ENCODE data around the gene WDCP. TPM values are rescaled to one million over a fixed set of nuclear protein-coding genes. Genes with fewer than 3 reads are reported as not detected.

WDCP gene
- polyA plus RNA-seq, 1 donor from 2014 or later, result 15.7 TPM

DNA sequence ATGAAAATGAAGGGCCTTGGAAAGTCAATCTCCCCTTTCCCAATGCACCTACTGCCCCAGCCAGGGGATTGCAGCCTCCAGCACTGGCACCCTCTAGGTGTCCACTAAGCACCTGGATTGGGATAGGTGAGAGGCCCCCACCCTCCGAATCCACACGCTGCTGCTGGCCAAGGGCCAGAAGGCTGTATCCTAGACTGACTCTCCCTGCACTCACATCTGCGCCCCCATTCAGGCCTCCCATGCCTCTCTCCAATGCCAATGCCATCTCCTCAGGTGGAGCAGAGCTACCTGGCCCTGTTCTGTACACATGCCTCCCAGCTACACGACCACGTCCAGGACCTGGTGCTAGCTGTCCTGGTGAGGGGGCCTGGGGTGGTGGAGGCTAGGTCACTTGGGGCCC lies 27.5 kb downstream of the WDCP start:
- no peaks in the 10 kb centered on the region for H3F3A ChIP-seq (ENCODE audit: insufficient read depth, low read length, poor library complexity, severe bottlenecking)
- H3K9ac ChIP-seq (ENCODE audit: low read length), result no peak overlapping the region
- H3K36me3 ChIP-seq (ENCODE audit: insufficient read depth, low read length), result no peaks in the 10 kb centered on the region
- no peak overlapping the region for H2AFZ ChIP-seq (ENCODE audit: low read depth, low read length)
- no peaks in the 10 kb centered on the region for H4K20me1 ChIP-seq (ENCODE audit: insufficient read depth)
- TF ChIP-seq, protein P1, sequence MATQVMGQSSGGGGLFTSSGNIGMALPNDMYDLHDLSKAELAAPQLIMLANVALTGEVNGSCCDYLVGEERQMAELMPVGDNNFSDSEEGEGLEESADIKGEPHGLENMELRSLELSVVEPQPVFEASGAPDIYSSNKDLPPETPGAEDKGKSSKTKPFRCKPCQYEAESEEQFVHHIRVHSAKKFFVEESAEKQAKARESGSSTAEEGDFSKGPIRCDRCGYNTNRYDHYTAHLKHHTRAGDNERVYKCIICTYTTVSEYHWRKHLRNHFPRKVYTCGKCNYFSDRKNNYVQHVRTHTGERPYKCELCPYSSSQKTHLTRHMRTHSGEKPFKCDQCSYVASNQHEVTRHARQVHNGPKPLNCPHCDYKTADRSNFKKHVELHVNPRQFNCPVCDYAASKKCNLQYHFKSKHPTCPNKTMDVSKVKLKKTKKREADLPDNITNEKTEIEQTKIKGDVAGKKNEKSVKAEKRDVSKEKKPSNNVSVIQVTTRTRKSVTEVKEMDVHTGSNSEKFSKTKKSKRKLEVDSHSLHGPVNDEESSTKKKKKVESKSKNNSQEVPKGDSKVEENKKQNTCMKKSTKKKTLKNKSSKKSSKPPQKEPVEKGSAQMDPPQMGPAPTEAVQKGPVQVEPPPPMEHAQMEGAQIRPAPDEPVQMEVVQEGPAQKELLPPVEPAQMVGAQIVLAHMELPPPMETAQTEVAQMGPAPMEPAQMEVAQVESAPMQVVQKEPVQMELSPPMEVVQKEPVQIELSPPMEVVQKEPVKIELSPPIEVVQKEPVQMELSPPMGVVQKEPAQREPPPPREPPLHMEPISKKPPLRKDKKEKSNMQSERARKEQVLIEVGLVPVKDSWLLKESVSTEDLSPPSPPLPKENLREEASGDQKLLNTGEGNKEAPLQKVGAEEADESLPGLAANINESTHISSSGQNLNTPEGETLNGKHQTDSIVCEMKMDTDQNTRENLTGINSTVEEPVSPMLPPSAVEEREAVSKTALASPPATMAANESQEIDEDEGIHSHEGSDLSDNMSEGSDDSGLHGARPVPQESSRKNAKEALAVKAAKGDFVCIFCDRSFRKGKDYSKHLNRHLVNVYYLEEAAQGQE (IDR thresholded peaks at IDR 0.05; ENCODE audit: borderline replicate concordance), result no peak
- TF ChIP-seq EP300 (conservative IDR thresholded peaks at IDR 0.05; ENCODE audit: poor library complexity, severe bottlenecking) (no peak), MXI1 (conservative IDR thresholded peaks at IDR 0.05; ENCODE audit: poor library complexity, severe bottlenecking) (no peak), SMC3 (conservative IDR thresholded peaks at IDR 0.05; ENCODE audit: poor library complexity) (no peak), RAD21 (conservative IDR thresholded peaks at IDR 0.05) (no peak), EZH2 (IDR thresholded peaks at IDR 0.05; ENCODE audit: borderline replicate concordance, insufficient read depth, low read length, poor library complexity, severe bottlenecking) (no peak), TAF1 (IDR thresholded peaks at IDR 0.05; ENCODE audit: low read depth) (no peak), POLR2AphosphoS5 (IDR thresholded peaks at IDR 0.05) (no peak)
- TF ChIP-seq, protein P2, sequence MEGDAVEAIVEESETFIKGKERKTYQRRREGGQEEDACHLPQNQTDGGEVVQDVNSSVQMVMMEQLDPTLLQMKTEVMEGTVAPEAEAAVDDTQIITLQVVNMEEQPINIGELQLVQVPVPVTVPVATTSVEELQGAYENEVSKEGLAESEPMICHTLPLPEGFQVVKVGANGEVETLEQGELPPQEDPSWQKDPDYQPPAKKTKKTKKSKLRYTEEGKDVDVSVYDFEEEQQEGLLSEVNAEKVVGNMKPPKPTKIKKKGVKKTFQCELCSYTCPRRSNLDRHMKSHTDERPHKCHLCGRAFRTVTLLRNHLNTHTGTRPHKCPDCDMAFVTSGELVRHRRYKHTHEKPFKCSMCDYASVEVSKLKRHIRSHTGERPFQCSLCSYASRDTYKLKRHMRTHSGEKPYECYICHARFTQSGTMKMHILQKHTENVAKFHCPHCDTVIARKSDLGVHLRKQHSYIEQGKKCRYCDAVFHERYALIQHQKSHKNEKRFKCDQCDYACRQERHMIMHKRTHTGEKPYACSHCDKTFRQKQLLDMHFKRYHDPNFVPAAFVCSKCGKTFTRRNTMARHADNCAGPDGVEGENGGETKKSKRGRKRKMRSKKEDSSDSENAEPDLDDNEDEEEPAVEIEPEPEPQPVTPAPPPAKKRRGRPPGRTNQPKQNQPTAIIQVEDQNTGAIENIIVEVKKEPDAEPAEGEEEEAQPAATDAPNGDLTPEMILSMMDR (IDR thresholded peaks at IDR 0.05; ENCODE audit: poor library complexity, severe bottlenecking), result no peak
- H3K27ac ChIP-seq (ENCODE audit: low read length), result no peak overlapping the region
- no peaks in the 10 kb centered on the region for H3K9me2 ChIP-seq (ENCODE audit: insufficient read depth, low read length)
- H3K4me2 ChIP-seq (ENCODE audit: low read length), result no peak overlapping the region
- no peaks in the 10 kb centered on the region for H3K79me2 ChIP-seq (replicated peaks; ENCODE audit: insufficient read depth, low read length)
- no peaks in the 10 kb centered on the region for H3K9me3 ChIP-seq (ENCODE audit: low read length)
- H3K4me3 ChIP-seq (ENCODE audit: low read length), result no peak overlapping the region
- H3K27me3 ChIP-seq (ENCODE audit: insufficient read depth, low read depth, low read length), result no peaks in the 10 kb centered on the region

DNA sequence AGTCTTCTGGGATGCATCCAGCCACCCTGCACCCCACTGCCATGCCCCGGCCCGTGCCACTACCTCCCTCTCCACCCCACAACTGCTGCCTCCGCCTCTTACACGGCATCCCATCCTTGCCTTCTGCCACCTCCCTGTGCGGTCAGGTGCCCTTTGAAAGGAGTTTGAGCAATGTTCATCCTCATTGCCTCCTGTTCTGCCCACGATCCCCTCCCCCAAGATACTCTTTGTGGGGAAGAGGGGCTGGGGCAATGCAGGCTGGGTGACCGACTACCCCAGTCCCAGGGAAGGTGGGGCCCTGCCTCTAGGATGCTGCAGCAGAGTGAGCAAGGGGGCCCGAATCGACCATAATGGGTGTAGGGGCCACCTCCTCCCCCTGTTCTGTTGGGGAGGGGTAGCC lies 28.9 kb downstream of the WDCP start:
- no peaks in the 10 kb centered on the region for H3K9me2 ChIP-seq (ENCODE audit: insufficient read depth, low read length)
- no peaks in the 10 kb centered on the region for H3K9me3 ChIP-seq (ENCODE audit: low read length)
- H4K20me1 ChIP-seq (ENCODE audit: insufficient read depth), result no peaks in the 10 kb centered on the region
- no peak overlapping the region for H2AFZ ChIP-seq (ENCODE audit: low read depth, low read length)
- no peaks in the 10 kb centered on the region for H3K79me2 ChIP-seq (replicated peaks; ENCODE audit: insufficient read depth, low read length)
- no peak overlapping the region for H3K4me3 ChIP-seq (ENCODE audit: low read length)
- no peak overlapping the region for H3K4me2 ChIP-seq (ENCODE audit: low read length)
- H3K9ac ChIP-seq (ENCODE audit: low read length), result no peak overlapping the region
- no peak overlapping the region for H3K27ac ChIP-seq (ENCODE audit: low read length)
- H3F3A ChIP-seq (ENCODE audit: insufficient read depth, low read length, poor library complexity, severe bottlenecking), result no peaks in the 10 kb centered on the region
- TF ChIP-seq EP300 (conservative IDR thresholded peaks at IDR 0.05; ENCODE audit: poor library complexity, severe bottlenecking) (no peak), SMC3 (conservative IDR thresholded peaks at IDR 0.05; ENCODE audit: poor library complexity) (no peak), MXI1 (conservative IDR thresholded peaks at IDR 0.05; ENCODE audit: poor library complexity, severe bottlenecking) (no peak), POLR2AphosphoS5 (IDR thresholded peaks at IDR 0.05) (no peak), TAF1 (IDR thresholded peaks at IDR 0.05; ENCODE audit: low read depth) (no peak), RAD21 (conservative IDR thresholded peaks at IDR 0.05) (no peak), EZH2 (IDR thresholded peaks at IDR 0.05; ENCODE audit: borderline replicate concordance, insufficient read depth, low read length, poor library complexity, severe bottlenecking) (no peak)
- TF ChIP-seq, protein P1 (IDR thresholded peaks at IDR 0.05; ENCODE audit: borderline replicate concordance), result no peak
- TF ChIP-seq, protein P2 (IDR thresholded peaks at IDR 0.05; ENCODE audit: poor library complexity, severe bottlenecking), result no peak
- H3K27me3 ChIP-seq (ENCODE audit: insufficient read depth, low read depth, low read length), result no peaks in the 10 kb centered on the region
- no peaks in the 10 kb centered on the region for H3K36me3 ChIP-seq (ENCODE audit: insufficient read depth, low read length)
